GM19468 (cell line): ENCODE data around the gene UST.
"Not testable (repeated sequence)": the region's sequence is repeated elsewhere in the genome, so short reads cannot be mapped to it uniquely, and the experiment has no call there.

Source experiments
- ATAC-seq: cut with Tn5 transposase; IDR thresholded peaks from one replicate; pipeline ENCODE4 v1.9.1; 2021; ENCODE audit warnings: mild to moderate bottlenecking, moderate library complexity, moderate number of reproducible peaks; ENCODE audit not compliant: unreplicated experiment; ENCODE audit errors: extremely low read depth

The UST gene

DNA sequence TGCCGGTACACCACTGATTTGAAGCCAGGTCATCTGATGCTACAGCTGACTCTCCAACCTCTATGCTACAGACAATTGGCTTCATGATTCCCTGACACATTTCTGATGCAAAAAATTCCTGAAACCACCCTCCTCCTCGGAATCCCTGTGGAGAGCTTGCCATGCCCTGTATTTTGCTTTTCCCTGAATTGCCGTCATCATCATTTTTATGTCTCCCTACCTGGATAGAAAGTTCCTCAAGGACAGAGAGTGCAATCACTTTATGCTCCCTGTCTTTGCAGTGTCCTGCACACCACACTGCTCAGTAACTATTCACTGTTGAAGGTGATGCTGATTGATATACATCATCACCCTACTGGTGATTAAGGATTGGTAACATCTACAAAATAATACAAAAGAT, 239.8 kb downstream of the UST start:
- no peak for ATAC-seq

DNA sequence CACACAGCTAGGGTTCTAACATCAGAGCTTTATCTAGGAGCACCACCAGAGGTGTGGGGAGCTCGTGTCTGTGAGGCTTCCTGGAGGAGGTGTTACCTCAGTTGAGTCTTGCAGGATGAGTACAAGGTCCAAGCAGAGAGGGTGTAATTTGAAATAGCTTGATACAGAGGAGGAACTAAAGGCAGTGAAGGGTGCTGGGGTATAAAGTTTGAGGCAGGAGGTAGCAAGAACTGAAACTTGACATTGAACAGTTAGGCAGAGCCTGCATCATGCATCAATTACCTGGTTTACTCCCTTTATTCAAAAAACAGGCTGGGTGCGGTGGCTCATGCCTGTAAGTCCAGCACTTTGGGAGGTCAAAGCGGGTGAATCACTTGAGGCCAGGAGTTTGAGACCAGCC, 241.2 kb downstream of the UST start:
- no peak for ATAC-seq

- no peak for ATAC-seq
Observed at GRCh38 chr6:148989585-148989984, 242.8 kb downstream of the UST start.

DNA sequence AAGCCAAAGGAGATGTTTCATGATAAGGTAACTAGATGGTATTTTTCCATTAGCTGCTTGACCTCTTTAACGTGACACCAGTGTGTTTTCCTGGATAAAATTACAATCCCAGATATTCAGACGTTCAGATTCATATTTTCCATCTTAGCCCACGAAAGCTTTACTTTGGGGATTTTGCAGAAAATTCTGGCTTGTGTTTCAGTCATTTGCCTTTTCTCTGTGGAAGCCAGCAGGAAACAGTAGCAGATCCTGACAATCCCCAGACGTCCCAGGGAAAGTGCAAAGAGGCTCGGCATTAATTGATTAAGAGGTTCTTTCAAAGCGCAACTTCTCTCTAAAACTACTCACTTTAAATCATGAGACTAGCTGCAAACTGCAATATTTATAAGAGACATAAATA, 243.6 kb downstream of the UST start:
- no peak for ATAC-seq

- ATAC-seq, result no peak
Observed at GRCh38 chr6:148996815-148997214, 250.0 kb downstream of the UST start.

DNA sequence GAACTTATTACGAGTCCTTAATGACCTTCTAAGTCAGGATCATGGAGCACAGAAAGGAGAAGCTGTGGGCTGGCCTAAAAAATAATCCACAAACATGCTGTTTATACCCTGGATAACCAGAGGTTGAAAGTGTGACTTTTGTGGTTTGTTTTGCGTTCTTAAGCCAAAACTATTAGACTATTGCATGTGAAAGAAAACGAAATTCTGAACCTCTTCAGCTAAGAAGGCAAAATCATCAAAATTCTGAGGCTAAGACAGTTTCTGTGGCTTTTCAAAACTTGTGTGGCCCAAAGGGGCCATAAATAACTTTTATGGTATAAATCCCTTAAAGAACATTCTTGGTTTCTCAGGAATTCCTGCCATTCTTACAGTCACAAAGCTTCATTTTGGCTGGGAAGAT, 251.0 kb downstream of the UST start:
- no peak for ATAC-seq

GRCh38 chr6:148998704-148999103, 251.9 kb downstream of the UST start:
- ATAC-seq, result no peak

DNA sequence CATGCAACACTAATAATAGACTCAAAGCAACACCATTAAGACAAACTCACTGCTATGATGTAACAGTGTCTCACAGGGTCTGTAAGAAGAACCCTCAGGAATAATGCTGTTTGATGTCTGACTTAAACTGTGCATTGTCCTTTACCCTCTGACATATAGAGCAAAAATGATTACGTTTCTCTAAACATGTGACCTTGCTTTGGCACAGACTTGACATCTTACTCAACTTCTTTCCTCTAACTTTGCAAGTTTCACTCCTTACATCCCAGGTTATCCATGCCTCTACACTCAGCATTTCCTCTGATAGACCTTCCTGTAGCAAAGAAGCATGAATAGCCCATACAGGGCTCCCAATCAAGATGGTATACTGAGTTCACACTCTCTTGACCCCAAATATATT, 252.7 kb downstream of the UST start:
- ATAC-seq, result no peak

- no peak for ATAC-seq
Observed at GRCh38 chr6:148999929-149000468, 253.2 kb downstream of the UST start.

DNA sequence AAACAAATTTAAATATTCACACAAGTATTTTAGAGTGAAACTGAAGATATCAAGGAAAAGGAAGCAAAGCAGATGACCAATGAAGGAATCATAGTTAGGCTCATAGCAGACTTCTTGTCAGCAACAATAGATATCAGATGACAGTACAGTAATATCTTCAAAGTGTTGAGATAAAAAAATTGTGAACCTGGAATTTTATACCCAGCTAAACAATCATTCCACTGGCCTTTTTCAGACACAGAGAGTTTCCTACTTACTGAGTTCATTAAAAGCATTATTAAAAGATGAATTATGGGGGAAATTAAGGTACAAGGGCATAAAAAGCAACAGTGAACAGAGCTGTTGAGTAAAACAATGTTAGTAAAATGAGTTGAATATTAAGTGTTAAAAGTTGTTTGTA, 254.6 kb downstream of the UST start:
- ATAC-seq, result no peak

GRCh38 chr6:149003560-149003959, 256.7 kb downstream of the UST start:
- ATAC-seq, result no peak

DNA sequence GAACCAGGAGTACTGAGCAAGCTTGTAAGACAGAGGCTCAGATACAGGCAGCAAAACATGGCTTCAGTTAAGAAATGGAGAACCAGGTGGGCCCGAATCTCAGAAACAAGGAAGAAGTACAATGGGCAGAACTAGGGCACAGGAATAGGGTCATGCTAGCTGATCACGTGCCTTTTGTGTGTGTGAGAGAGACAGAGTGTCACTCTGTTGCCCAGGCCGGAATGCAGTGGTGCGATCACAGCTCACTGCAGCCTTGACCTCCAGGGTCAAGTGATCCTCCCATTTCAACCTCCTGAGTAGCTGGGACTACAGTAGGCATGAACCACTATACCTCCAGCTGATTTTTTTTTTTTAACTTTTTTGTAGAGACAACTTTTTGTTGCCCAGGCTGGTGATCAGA, 257.8 kb downstream of the UST start:
- no peak for ATAC-seq

GRCh38 chr6:149006236-149006635, 259.4 kb downstream of the UST start:
- ATAC-seq, result not testable (repeated sequence)

- no peak for ATAC-seq
Observed at GRCh38 chr6:149006671-149007070, 259.8 kb downstream of the UST start.

DNA sequence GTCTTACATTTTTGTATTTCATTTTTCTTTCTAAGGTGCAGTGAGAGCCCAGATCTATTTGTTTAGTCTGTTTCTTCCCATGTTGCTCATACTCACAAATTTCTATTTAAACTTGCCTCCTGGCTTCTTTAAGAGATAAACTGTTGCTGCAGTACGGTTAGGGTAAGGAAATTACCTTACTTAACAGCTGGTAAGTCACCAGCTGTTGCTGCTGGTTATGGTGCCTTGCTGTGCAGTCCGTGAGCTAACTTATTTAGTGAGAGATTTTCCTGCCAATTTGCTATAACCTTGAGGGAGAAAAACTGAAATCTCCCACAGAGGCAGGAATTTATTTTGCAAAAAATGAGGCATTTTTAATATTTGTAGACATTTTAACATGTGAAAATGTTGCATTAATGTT, 261.0 kb downstream of the UST start:
- ATAC-seq, result no peak

DNA sequence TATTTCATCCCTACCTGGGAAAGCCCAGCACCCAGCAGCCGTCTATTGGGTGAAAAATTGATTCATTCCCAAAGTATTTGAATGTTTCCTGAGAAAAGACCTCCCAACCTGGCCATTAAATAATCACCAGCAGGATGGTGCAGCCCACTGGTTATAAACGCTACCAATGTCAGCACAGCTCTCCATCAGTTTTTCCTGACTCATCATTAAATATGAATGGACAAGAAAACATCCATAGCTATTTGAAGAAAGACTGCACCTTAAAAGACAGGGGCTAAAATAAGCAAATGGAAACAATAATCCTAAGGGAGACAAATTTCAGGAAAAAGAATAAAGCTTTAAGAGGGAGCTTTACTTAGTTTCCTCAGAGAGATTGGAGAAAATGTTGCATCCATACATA, 261.9 kb downstream of the UST start:
- ATAC-seq, result no peak

DNA sequence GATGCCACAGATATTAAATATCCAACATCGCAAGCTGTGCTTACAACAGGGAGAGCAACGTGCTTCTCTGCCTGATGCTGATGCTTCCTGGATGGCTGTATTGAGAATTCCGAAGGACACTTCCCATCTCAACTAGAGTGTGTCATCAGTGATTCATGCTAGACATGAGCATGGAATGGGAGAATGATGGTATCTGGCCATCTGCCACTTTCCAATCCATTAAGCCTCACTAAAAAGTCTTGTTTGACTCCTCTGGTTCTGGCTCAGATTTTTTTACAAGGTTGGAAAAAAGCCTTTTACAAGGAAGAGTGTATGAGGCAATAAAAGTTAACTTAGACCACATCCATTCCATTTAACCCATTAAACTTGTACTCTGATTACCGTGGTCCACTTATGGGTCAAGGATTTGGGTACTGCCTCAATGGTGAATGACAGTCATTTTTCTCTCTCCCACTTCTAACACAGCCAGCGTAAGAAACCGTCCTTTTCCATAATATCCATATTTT, 265.3 kb downstream of the UST start:
- no peak for ATAC-seq

GRCh38 chr6:149013586-149014344, 266.9 kb downstream of the UST start:
- ATAC-seq, result no peak

GRCh38 chr6:149014631-149015534, 268.1 kb downstream of the UST start:
- ATAC-seq, result no peak

GRCh38 chr6:149015535-149016525, 269.0 kb downstream of the UST start:
- ATAC-seq, result no peak
